Effector memory CD4-positive, alpha-beta T cell (primary cell): ENCODE data around the gene PROP1.
"Not testable (repeated sequence)": the region's sequence is repeated elsewhere in the genome, so short reads cannot be mapped to it uniquely, and the experiment has no call there.

Source experiments
- DNase-seq, 3 donors: peaks; one replicate each; pipeline ENCODE4 v3.0.0-alpha.2; 2020
- H3K27ac ChIP-seq: 2 replicates; pipeline ENCODE4 v1.7.0; 2013; ENCODE audit warnings: mild to moderate bottlenecking, low read length, moderate library complexity; ENCODE audit not compliant: insufficient read depth, poor library complexity, severe bottlenecking
- H3K27me3 ChIP-seq: replicated peaks from 2 replicates; pipeline ENCODE4 v1.7.0; 2013; ENCODE audit warnings: mild to moderate bottlenecking, low read length; ENCODE audit not compliant: insufficient read depth, control insufficient read depth, poor library complexity, severe bottlenecking
- H3K36me3 ChIP-seq: 2 replicates; pipeline ENCODE4 v1.7.0; 2013; ENCODE audit warnings: mild to moderate bottlenecking, low read length, moderate library complexity; ENCODE audit not compliant: control insufficient read depth, insufficient read depth
- H3K4me1 ChIP-seq: 2 replicates; pipeline ENCODE4 v1.7.0; 2013; ENCODE audit warnings: low read length, mild to moderate bottlenecking; ENCODE audit not compliant: control insufficient read depth, insufficient read depth, poor library complexity, severe bottlenecking
- H3K4me3 ChIP-seq: 2 replicates; pipeline ENCODE4 v1.7.0; 2013; ENCODE audit warnings: low read length, low read depth, mild to moderate bottlenecking; ENCODE audit not compliant: insufficient read depth, poor library complexity, severe bottlenecking
- H3K9me3 ChIP-seq: 2 replicates; pipeline ENCODE4 v1.7.0; 2013; ENCODE audit warnings: mild to moderate bottlenecking, low read length, moderate library complexity; ENCODE audit not compliant: control insufficient read depth

PROP1 gene

DNA sequence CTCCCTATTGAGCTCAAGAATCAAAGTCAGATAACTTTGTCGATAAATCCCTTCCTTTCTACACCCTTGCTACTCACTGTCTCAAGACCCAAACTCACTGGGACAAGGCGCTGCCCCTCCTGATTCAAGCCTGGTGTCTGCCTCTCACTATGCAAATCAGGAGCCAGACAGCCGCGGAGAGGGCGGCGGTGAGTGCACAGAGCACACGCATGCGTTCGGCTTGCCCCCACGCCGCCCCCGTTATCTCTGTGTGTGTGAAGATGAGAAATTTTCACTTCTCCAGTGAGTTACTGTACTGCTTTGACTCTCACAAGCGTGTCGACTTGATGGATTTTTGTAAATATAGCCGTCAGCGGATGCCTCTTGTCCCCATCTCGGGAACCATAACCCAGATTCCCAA is 47.0 kb downstream of the PROP1 start:
- not testable (repeated sequence) for H3K9me3 ChIP-seq, H3K4me1 ChIP-seq, H3K27me3 ChIP-seq, H3K27ac ChIP-seq, H3K36me3 ChIP-seq, H3K4me3 ChIP-seq, DNase-seq

DNA sequence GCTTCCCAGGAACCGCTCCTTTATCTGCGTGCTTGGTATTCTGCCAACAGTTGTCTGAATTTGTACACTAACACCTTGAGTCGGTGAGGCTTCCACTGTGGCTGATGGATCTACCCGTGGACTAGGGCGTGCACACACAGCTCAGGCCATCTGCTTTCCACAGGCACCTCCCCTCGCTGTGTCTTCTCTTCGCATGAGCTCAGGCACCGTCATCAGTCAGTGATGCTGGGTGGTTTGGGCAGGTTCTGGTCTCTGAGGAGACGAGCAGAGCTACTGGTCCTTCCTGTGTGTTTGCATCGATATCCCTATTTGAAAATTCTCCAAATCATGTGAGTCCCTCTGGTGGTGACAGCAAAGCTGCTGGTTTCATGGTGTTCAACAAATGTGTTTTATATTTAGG is 48.1 kb downstream of the PROP1 start:
- H3K4me1 ChIP-seq, H3K9me3 ChIP-seq, H3K4me3 ChIP-seq, H3K36me3 ChIP-seq, H3K27me3 ChIP-seq, DNase-seq, H3K27ac ChIP-seq: not testable (repeated sequence)

DNA sequence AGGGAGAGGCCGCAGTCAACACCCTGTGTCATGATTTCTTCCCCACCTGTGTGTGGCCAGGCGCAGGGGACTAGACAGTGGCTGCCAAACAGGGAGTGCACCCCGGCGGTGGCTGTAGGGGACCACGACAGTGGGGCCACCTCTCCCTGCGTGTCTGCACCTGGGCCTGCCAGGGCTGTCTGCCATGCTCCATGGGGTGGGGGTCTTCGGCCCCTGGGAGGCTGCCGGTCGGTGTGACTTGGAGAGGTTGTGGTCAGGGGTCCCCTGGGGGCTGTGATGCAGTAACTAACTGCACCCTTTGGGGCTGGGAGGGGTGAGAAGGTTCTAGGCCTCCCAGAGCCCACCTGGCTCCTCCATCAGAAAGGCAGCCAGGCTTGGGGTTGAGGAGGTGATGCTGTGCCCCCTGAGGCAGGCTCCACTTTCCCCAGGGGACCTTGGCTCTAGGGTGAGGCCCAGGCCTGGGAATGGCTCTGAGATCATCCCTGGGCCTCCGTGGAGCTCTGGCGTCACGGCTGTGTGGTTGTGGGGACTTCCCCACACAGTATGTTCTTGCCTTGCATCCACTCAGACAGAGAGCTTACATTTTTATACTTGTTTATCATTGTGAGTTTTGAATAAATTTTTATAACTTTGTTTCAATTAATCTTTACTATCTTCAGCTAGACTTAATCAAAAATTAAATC is 50.3 kb downstream of the PROP1 start:
- not testable (repeated sequence) for H3K4me1 ChIP-seq, H3K27me3 ChIP-seq, H3K4me3 ChIP-seq, H3K27ac ChIP-seq, H3K36me3 ChIP-seq, H3K9me3 ChIP-seq, DNase-seq

DNA sequence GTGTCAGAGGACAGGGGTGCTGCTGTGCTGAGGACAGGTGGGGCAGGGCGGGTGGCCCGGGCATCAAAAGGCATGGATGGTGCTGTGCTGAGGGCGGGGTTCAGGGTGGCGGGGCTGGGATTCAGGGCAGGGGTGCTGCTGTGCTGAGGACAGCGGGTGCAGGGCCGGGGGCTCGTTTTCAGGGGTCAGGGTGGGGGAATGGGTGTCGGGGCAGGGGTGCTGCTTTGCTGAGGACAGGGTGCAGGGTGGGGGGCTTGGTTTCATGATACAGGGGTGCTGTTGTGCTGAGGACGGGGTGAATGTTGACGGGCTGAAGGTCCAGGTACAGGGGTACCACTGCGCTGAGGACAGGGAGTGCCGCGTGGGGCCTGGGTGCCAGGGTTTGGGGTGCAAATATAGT is 50.9 kb downstream of the PROP1 start:
- not testable (repeated sequence) for H3K36me3 ChIP-seq, DNase-seq, H3K27me3 ChIP-seq, H3K27ac ChIP-seq, H3K4me1 ChIP-seq, H3K9me3 ChIP-seq, H3K4me3 ChIP-seq

DNA sequence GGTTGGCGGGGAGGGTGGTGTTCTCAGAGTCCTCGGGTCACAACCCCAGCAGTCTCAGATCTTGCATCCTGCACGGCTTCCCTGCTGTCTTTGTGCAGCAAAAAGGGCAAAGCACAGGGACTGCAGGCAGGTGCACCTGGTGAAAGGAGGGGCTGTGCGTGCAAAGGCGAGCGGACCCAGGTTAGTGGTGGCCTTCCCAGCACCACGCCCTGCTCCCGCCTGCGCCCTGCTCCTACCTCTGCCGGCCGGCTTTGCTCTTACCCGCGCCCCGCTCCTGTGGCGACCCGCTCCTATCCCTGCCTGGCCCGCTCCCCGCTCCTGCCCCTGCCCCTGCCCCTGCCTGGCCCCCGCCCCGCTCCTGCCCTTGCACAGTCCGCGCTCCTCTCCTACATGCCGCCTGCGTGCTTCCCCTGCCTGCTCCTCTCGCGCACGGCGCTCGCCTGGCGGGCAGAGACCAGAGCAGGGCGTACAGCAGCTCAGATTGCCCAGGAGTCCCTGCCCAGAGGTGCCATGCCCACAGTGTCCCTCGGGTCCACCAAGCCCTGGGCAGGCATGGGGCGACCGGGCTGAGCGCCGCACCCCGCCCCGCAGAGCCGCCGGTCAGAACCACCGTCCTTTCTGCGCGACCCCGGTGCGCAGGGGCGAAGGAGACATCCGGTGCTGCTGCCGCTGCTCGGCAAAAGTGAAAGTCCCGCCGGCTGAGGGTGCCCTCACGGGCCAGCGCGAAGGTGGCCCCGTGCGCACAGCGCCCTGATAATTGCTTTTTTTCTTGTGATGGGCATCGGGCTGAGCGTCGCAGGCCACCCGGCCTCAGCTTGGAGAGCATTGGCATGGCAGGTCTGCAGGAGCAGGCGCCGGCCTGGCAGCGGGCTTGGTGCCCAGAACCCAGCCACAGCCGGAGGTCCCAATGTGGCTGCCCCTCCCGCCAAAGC is 52.0 kb downstream of the PROP1 start:
- peak overlapping the region; percentile 49 for H3K4me3 ChIP-seq
- not testable (repeated sequence) for H3K4me1 ChIP-seq, H3K27me3 ChIP-seq, H3K9me3 ChIP-seq, H3K36me3 ChIP-seq, H3K27ac ChIP-seq
- peak in 1 of 3 donors; percentile 9 for DNase-seq

DNA sequence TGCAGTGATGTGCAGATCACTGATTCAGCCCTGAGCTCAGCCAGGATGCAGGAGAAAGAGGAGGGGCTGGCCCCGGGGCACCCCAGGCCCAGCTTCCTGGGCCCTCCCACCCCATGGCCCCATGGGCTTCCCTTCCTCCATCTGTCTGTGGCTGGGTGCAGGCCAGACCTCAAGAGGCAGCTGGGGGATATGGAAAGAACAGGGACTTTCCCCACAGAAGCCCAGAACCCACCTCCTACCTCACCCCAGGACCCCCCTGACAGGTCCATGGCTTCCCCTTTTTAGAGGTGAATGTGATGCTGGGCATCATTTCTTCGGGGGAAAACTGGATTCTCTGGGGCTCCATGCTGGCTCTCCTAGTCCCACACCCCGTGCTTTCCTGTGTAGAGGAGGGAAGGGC is 53.1 kb downstream of the PROP1 start:
- H3K36me3 ChIP-seq, H3K27ac ChIP-seq, H3K27me3 ChIP-seq, H3K4me3 ChIP-seq, H3K9me3 ChIP-seq, DNase-seq, H3K4me1 ChIP-seq: not testable (repeated sequence)
